Right hindlimb (tissue), 1 donor: ENCODE data around the gene ETNK2.

Source experiments
- DNase-seq: peaks from one replicate; pipeline ENCODE4 v3.0.0-alpha.2; 2018

Gene ETNK2

DNA sequence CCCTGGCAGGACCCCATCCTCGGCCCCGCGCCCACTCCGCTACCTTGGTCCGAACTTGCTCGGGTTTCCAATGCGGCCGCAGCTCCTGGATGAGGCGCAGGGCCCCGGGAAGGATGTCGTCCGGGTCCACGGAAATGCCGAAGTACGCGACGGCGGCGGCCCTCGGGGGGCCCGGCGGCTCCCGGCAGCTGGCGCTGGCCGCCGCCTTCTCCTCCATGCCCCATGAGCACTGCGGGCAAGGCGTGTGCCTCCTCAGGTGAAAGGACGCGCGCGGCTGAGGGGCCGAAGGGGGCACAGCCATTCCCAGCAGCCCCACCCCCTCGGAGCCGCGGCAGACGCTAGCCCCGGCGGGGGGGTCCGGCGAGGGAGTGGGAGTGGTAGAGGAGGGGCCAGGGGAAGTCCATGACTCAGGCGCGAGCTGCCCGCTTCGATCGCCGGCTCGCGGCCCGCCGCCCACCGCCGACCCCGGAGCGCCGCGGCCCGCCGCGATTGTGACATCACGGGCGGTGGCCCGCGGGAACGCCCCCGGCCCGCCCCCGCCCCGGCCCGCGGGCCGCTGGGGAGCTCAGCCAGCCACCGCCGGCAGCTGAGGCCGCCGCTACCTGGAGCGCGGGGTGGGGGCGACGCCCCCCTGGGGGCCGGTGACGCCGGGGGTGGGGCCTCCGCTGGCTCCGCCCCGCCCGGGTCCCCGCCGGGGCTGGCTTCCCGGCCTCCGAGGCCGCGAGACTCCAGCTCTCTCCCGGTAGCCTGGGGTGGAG is at the start of gene ETNK2:
TSS of gene ETNK2 (minus strand) at position 493 of the 758 bp plus-strand sequence. CDS start at position 301, 192 bp downstream.
- peak; percentile 86 for DNase-seq

- DNase-seq = no peak
Observed at GRCh38 chr1:204201348-204202040, 49.6 kb upstream of the ETNK2 start.

GRCh38 chr1:204199579-204199978 is 47.7 kb upstream of the ETNK2 start:
- DNase-seq = no peak

DNA sequence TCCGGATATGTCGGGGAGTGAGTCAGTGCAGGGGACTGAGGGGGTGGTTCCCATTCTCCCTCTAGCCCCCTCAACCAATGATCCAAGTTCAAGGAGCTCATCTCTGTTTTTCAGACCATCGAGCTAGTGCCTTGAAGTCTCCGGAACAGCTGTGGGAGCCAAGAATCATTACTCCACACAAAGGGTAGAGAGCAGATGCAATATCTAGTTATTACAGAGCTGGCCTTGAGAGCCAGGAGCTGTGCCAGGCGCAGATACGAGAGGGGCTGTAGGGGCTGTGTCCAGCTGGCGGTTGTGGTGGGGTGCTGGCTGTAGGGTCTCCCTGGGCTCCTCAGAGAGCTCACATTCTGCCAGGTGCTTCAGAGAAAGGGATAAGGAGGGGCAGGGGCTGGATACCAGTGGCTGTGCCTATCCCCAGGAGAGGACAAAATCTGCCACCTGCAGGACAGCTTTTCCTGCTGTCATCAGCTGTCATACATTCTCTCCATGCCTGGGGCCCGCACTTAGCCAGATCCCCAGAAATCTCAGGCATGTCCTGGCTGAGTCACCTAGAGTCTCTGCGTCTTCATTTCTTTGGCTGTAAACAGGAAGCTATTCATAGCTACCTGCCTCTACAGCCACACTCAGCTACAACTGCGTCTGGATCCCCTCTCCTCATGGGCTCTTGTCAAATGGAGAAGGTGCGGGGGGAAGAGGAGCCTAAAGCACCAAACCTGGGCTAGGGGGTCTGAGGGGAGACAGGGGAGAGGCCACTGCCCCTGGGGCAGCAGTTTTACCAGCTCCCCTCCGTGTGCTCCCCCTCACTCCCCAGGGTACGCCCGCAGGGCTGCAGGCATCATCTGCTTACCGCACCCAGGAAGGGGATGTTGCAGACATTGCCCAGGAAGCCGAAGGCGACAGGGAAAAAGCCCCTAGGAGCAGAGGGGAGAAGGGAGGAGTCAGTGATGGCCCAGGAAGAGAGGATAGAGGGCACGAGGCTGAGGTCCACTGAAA is 46.8 kb upstream of the ETNK2 start:
- DNase-seq = no peak

GRCh38 chr1:204197068-204197467 is 45.2 kb upstream of the ETNK2 start:
- DNase-seq = no peak

GRCh38 chr1:204196068-204196795 is 44.4 kb upstream of the ETNK2 start, which contains the start of gene KISS1:
Gene KISS1, minus strand, starts transcription at chr1:204196491. Its CDS starts 3,615 bp downstream, at chr1:204192876.
- DNase-seq = no peak

- DNase-seq = no peak
Observed at GRCh38 chr1:204194771-204195170, 42.9 kb upstream of the ETNK2 start.

DNA sequence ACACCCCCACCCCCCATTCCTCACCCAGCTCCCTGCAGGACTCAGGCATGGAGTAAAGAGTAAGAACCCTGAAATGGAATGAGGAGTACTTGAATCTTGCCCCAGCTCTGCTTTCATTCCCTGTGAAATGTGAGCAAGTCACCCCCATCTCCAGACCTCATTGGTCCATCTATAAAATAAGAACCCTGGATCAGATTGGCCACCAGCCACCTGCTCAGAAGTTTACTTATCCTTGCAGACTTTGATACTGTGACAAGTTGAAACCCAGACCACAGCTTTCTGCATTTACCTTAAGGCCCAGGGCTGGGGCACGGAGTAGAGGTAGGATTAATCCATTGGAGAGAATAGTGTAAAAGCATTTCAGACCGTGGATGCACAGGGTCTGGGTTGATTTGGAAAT is 42.2 kb upstream of the ETNK2 start:
- no peak for DNase-seq

- DNase-seq = no peak
Observed at GRCh38 chr1:204192589-204193352, 40.9 kb upstream of the ETNK2 start.

- DNase-seq = no peak
Observed at GRCh38 chr1:204192046-204192445, 40.2 kb upstream of the ETNK2 start.

DNA sequence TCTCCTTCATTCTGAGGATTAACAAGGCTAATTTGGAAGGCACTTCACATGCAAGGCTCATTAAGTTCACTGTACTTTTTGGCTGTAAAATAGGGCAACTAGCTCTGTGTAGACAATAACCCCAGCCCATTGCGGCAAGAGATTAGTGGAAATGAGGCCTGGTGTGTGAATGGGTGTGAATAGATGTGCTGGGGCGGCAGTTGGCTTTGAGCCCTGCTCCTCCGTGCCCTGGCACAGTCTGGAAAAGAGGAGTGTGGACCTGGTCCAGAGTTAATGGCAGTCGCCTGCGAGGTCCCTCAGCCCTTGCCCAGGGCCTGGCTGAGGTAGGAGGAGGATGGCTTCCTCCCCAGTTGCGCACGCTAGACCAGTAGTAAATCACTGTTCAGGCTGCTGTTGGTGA is 39.6 kb upstream of the ETNK2 start:
- no peak for DNase-seq

- no peak for DNase-seq
Observed at GRCh38 chr1:204190212-204191211, 38.7 kb upstream of the ETNK2 start.

- DNase-seq = no peak
Observed at GRCh38 chr1:204188959-204189639, 37.3 kb upstream of the ETNK2 start.

DNA sequence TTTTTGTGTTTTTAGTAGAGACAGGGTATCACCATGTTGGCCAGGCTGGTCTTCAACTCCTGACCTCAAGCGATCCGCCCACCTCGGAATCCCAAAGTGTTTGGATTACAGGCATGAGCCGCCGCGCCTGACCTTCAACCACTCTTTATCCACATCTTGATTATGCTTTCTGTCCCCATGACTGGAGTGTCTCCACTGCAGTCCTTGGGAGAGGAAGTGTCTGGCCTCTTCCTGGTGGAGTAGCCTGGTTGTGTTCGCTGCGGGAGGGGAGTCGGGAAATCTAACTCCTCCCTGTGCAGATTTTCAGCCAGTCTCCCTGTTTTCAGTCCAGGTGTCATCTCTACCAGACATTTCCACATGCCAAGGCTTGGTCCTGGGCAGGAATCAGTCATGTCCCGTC is 34.8 kb upstream of the ETNK2 start:
- no peak for DNase-seq

- DNase-seq = no peak
Observed at GRCh38 chr1:204181116-204181515, 29.3 kb upstream of the ETNK2 start.

GRCh38 chr1:204180133-204180532 is 28.3 kb upstream of the ETNK2 start:
- DNase-seq = no peak

DNA sequence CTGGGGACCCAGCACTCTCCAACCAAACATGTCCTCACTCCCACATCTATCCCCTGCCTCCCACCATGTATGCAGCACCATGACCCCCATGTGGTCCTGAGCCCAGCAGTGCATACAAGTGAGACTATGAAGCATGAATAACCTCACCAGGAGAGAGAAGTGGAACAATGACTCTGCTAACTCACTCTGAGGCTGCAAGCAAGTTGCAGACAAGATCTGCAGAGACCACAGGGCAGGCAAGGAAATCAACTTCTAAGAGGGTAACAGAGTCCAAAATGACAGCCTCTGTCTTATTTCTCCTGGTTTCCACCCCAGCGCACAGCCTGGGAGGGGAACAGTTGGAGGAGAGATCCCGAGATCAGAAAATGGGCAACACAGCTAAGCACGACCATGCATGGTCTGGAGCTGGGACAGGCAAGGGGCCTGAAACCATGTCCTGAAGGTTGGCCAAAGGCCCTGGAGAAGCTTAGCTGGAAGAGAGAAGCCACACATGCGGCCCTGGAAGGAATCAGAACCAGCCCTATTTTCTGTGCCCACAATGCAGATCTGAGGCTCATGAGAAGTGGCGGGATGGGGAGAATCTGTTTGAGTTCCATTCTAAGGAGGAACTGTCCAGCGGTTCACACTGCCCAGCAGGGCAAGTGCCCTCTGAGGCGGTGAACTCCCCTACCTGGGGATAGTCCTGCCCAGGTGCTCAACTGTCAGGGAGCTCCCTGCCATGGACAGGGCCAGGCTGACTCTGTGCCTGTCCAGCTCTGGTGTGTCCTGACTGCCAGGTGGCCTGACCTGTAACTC is 26.8 kb upstream of the ETNK2 start:
- no peak for DNase-seq

DNA sequence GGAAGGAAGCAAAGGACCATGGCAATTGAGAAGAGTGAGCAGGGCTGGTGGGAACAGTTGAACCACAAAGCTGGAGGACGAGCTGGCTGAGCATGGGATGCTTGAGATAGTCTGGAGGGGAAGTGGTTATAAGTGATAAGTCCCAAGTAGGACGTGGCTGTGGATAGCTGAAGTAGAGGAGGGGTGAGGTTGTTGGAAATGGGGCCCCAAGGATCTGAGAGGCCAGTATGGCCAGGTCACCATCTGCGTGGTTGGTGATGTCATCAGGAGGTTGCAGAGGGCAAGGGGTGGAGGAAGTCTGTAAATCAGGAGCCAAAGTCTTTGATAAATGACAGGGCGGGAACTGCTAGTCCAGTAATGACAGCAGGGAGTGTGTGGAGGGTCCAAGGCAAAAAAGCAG is 25.3 kb upstream of the ETNK2 start:
- DNase-seq = no peak

DNA sequence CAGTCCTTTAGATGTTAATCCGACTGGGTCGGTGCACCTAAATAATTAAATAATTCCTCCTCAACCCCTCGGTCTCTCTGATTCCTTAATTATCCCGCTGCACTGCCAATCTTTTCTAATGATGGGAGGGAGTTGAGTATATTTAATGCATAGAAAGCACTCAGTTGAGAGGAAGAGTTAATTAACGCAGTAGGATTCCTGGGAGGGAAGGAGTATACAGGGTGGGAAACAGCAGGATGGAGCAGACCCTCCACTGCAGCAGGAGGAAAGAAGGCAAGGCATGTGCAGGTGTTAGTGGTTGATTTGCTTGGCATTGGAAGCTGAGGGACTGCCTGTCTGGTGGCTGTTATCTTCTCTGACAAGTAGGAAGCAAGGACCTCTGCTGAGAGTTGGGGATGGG is 24.2 kb upstream of the ETNK2 start:
- DNase-seq = no peak
